ENCODE data around the gene THAP8.
A peak's percentile ranks its signal among the peaks of the same experiment; 100 is the strongest.
"Not testable (repeated sequence)": the region's sequence is repeated elsewhere in the genome, so short reads cannot be mapped to it uniquely, and the experiment has no call there.

THAP8 gene

GRCh38 chr19:36067681-36068080, 13.6 kb upstream of the THAP8 start:
- no peak for DNase-seq

DNA sequence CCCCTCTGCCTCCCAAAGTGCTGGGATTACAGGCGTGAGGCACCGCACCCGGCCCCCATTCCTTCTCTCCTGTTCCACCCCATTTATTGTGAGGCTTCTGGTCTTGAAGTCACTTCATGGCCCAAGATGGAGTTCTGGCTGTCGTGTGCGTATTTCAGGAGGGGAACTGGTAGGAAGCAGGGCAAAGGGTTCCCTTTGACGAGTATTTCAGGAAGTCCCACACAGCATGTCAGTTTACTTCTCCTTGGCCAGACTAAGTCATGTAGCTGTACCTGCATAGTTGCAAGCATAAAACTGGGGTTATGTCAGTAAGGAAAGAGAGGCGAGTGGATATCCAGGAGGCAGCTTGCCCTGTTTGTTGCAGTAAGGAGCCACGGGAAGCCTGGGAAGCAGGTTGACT, 10.7 kb upstream of the THAP8 start:
- DNase-seq = no peak

DNA sequence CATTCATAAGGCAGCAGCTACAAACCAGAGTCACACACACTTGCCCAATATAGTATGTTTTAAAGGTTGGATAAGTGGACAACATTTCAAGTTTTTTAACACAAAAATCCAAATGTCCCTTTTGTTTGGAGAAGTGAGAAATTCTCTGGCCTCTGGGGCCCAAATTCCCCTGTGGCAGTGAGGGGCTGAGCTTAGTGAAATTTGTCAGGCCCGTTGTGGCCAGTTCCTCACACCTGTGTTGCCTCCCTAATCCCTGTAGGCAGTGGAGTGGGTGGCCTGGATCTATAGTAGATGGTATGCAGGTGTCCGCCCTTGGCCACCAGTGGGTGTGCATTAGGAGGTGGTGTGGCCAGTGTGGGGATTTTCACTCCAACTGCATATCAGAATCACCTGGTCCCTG, 7.3 kb upstream of the THAP8 start:
- DNase-seq = no peak

GRCh38 chr19:36060430-36060829, 6.3 kb upstream of the THAP8 start:
- DNase-seq = peak; percentile 22

DNA sequence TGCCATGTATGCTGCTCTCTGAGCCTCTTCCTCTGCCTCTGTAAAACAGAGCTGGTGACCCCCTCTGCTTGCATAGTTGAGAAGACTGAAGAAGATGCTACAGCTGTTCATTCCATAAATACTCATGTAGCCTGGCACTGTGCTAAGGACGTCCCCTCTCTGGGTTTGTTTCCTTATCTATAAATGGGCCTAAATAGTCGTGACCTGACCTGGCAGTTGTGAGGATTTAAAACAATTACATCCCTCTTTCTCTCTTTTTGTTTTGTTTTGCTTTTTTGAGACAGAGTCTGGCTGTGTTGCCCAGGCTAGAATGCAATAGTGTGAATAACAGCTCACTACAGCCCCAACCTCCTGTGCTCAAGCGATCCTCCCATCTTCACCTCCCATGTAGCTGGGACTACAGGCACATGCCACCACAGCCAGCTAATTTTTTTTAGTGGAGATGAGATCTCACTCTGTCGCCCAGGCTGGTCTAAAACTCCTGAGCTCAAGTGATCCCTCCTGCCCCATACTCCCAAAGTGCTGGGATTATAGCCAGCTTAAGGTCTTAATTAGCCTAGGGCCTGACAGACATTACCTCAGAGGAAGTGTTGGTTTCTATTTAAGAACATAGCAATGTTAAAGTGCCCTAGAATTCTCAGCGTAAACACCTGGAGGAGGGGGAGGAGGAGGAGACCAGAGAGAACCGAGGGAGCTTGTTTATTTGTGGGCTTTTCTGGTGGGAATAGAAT, 5.3 kb upstream of the THAP8 start:
- no peak for DNase-seq

- no peak for DNase-seq
Measured at GRCh38 chr19:36058481-36059179, 4.5 kb upstream of the THAP8 start.

DNA sequence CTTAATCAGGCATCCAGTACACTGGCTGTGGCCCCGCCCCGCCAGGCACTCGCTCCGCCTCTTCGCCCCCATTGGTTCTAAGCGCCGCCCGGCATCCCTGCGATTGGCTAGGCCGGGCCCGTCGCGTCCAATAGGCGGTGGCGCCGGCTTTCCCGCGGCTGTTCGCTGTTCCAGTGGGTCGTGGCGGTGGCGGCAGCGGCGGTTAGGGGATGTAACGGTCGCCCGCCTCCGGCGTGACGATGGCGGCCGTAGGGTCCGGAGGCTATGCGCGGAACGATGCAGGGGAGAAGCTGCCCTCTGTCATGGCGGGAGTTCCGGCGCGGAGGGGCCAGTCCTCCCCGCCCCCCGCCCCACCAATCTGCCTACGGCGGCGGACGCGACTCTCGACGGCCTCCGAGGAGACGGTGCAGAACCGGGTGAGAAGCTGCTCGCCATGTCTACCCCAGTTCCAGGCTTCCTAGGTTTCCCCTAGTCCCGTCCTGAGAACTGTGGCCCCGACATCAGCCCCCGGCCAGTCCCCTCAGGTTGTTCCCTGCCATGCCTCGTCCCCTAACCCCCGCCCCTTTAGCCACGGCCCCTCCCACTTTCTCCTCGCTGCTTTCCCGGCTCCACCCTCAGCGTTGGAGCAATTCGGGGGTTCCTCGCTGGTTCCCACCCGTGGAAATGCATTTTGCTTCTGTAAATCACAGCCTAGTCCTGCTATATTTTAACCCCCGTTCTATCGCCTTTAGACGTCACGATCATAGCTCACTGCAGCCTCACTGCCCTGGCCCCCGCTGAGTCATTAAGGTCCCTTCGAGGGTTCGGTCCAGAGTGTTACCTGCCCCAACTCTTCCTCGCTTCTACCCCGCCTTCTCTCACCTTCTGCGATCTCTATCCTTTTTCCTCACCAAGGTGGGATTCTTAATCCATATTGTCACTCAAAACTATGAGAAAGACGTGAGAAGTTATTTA, 925 bp upstream of the THAP8 start, which contains the start of gene WDR62:
Gene WDR62 (plus strand): TSS at position 165 of the 954 bp plus-strand sequence. CDS start 75 bp downstream, at position 240.
- peak; percentile 96 for DNase-seq

DNA sequence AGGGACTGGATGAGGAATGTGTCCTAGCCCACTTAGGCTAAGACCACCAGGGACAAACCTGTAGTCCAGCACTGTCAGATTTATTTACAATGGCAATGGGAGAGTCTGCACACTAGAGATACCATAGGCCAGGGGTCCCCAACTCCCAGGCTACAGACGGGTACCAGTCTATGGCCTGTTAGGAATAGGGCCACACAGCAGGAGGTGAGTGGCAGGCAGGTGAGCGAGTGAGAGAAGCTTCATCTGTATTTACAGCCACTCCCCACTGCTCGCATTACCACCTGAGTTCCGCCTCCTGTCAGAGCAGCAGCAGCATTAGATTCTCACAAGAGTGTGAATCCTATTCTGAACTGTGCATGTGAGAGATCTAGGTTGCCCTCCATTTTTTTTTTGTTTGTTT, 2.4 kb downstream of the THAP8 start:
- DNase-seq = no peak

- DNase-seq = no peak
Measured at GRCh38 chr19:36051236-36051635, 2.8 kb downstream of the THAP8 start.

DNA sequence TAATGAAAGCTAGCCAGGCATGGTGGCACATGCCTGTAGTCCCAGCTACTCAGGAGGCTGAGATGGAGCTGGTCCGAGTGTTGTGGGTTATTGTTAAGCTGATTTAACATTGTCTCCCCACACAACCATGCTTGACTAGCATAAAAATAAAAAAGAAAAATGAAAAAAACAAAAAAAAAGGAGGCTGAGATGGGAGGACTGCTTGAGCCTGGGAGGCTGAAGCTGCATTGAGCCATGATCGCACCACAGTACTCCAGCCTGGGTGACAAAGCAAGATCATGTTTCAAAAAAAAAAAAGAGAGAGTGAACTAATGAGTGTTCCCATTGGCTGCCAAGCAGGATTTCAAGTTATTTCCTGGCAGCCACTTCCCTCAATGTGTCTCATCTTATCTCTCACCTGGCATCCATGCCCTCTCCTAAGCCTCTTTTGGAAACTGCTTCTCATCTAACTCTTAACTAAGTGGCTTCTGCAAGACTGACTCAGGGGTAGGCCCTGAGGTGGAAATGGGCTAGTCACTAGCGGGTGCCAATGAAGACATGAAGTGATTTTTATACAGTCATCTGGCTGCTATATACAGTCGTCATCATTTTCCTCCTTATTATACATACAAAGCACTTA, 4.9 kb downstream of the THAP8 start:
- DNase-seq = no peak

GRCh38 chr19:36047835-36048234, 6.2 kb downstream of the THAP8 start:
- no peak for DNase-seq

DNA sequence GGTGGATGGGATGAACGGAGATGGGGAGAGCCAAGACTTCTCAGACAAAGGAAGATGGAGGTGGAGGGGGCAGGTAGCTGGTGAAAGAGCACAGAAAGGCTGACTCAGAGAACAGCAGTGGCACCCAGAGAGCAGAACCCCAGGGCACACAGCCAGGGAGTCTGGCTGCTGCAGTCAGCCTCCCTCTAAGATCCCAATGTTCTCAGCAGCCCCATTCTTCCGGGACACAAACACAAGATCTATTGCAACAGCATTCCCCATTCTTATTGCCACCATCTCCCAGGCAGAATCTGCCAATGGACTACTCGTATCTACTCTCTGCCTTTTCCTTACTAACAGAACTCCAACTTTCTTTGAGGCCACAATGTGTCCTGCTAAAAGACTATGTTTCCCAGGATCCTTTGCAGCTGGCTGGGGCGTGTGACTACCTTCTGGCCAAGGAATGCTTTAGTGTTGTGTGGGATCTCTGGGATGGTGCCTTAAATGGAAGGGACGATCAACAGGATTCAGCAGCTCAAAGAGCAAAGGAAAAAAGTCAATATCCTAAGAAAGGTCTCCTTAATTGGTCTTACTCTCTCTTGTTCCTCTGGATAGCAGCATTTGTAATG, 7.5 kb downstream of the THAP8 start:
- DNase-seq = no peak

DNA sequence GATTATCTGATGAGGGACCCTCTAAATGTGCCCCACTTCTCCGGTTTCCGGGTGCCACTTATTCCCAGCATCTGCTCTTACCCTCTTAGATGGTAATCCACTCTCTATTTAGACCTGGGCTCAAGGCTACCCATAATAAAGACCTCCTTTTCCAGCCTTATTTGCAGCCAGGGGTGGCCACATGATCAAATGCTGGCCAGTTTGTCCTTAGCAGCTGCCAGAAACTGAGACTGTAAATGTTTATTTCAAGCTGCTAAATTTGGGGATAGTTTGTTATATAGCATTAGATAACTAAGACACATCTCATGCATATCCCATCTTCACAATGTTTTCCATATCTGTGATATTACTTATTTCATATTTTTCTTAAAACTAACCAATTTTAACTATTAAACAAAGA, 10.1 kb downstream of the THAP8 start:
- no peak for DNase-seq

DNA sequence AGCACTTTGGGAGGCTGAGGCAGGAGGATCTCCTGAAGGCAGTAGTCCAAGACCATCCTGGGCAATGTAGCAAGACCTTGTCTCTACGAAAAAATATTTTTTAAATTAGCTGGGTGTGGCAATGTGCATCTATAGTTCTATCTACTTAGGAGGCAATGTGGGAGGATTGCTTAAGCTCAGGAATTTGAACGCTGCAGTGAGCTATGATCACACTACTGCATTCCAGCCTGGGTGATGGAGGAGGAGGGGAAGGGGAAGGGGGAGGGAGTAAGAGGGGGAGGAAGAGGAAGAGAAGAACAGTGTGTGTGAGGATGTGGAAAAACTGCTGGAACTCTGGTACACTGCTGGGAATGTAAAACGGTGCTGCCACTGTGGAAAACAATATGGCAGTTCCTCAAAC, 12.3 kb downstream of the THAP8 start:
- DNase-seq = no peak

GRCh38 chr19:36041092-36041491, 13.0 kb downstream of the THAP8 start:
- not testable (repeated sequence) for DNase-seq

GRCh38 chr19:36040495-36040894, 13.6 kb downstream of the THAP8 start:
- DNase-seq = no peak

DNA sequence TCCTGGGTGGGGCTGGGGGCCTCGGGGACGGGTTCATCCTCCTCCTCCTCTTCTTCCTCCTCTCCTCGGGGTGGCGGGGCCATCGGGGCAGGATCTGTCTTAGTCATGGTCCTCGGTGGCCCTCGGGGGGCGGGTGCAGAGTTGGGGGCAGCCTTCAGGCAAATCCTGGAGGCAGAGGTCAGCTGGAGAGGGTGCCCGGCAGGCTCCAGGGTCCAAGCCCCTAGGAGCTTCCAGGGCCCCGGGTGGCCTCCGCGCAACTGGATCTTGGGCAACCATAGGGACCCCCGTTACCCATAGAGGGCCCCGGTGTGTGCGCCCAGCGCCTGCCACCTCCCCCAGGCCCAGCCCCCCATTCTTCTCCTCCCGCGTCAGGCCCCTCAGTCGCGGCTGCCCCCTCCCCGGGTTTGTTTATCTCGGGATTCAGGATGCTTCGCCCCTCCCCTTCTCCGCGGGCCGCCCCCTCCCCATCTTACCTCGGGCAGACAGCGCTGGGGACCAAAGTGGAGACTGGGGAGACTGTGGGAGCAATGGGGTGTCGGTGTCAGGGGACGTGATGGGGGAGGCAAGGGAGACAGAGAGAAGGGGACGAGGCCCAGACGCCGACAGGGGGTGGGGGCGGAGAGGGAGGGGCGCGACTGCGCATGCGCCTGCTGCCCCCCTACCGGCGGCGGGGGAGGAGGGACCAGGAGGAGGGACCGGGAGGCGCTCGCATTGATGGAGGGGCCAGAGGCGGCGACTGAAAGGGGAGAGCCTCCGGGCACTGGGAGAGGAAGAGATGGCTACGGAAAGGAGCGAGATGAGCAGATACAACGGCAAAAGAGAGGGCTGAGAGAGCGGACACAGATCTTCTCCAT, 21.6 kb downstream of the THAP8 start, which contains the start of gene CLIP3:
Gene CLIP3 (minus strand): TSS at position 623 of the 854 bp plus-strand sequence. CDS start 516 bp downstream, at position 107.
- peak; percentile 35 for DNase-seq

DNA sequence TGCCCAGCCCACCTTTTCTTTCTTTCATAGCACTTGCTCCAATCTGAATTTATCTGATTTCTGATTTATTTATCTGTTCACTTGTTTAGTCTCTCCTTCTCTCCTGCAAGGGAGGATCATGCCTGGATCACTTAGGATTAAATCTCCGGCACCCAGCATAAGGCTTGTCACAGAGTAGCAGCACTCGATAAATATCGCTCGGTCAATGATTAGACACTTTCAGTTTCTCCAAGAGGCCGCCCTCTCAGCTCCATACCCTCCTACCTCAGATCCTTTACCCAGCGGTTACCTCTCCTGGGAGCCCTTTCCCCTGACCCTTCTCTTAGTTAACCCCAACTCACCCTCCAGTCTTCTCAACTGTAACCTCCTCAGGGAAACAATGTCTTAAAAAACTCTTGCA, 22.8 kb downstream of the THAP8 start:
- no peak for DNase-seq

GRCh38 chr19:36030264-36031148, 23.6 kb downstream of the THAP8 start:
- DNase-seq = no peak

All from activated naive CD4-positive, alpha-beta T cell treated with Interleukin-2 at 50 U/mL for 16 hours (primary cell).